ENCODE measurements around the gene FYCO1.

GRCh38 chr3:45931496-45931895, 64.1 kb downstream of the FYCO1 start:
- TF ChIP-seq CTCF (IDR thresholded peaks at IDR 0.05 in 8 of 11, conservative IDR thresholded peaks at IDR 0.05 in 3 of 11) (no peak), POLR2AphosphoS5 (IDR thresholded peaks at IDR 0.05) (no peak)
